H1 (cell line): ENCODE results near the gene TOM1L2. TPM values are rescaled to one million over a fixed set of nuclear protein-coding genes. Genes with fewer than 3 reads are reported as not detected.

ENCODE experiments used
- BCL11A ChIP-seq, 2 experiments: IDR thresholded peaks; one replicate each; pipeline ENCODE4 v1.6.1; 2011; ENCODE audit warnings: low read depth in 2 of 2, low read length in 2 of 2, mild to moderate bottlenecking in 2 of 2
- CEBPB ChIP-seq: IDR thresholded peaks from 2 replicates; pipeline ENCODE4 v1.6.1; 2012; ENCODE audit warnings: low read depth, low read length
- GABPA ChIP-seq: IDR thresholded peaks from 2 replicates; pipeline ENCODE4 v1.6.1; 2011; ENCODE audit warnings: mild to moderate bottlenecking, low read length, moderate library complexity, borderline replicate concordance; ENCODE audit not compliant: insufficient read depth
- KDM4A ChIP-seq: IDR thresholded peaks from one replicate; pipeline ENCODE4 v1.7.1; 2012; ENCODE audit warnings: low read depth, mild to moderate bottlenecking, moderate library complexity, low read length, inconsistent platforms; ENCODE audit not compliant: severe bottlenecking
- KDM5A ChIP-seq: fragments of 200-600 bp; IDR thresholded peaks from 2 replicates; pipeline ENCODE4 v1.7.1; 2012; ENCODE audit warnings: mild to moderate bottlenecking, low read length, inconsistent platforms, mixed read lengths
- MAX ChIP-seq: IDR thresholded peaks from 2 replicates; pipeline ENCODE4 v1.6.1; 2012; ENCODE audit warnings: inconsistent platforms
- PHF8 ChIP-seq: fragments of 200-600 bp; sonication (generic); conservative IDR thresholded peaks from 2 replicates; pipeline ENCODE4 v1.7.1; 2012; ENCODE audit warnings: low read depth, mild to moderate bottlenecking, inconsistent platforms, low read length, moderate library complexity
- POLR2A ChIP-seq, 2 experiments: IDR thresholded peaks; 1 replicate in 1 of 2; 2 replicates in 1 of 2; pipeline ENCODE4 v1.6.1; 2011; ENCODE audit warnings: low read depth in 2 of 2, low read length in 2 of 2, mild to moderate bottlenecking in 2 of 2; ENCODE audit errors: control extremely low read depth in 1 of 2
- POU5F1 ChIP-seq: IDR thresholded peaks from 2 replicates; pipeline ENCODE4 v1.6.1; 2011; ENCODE audit warnings: low read depth, mild to moderate bottlenecking, low read length, moderate library complexity
- RNF2 ChIP-seq: fragments of 200-900, 300-1000 bp; sonication (generic); IDR thresholded peaks from 2 replicates; pipeline ENCODE4 v1.7.1; 2016; ENCODE audit warnings: borderline replicate concordance, low read depth, mild to moderate bottlenecking, antibody characterized with exemption, low read length; ENCODE audit not compliant: poor library complexity, severe bottlenecking; ENCODE audit errors: missing control alignments
- polyA plus RNA-seq, 7 experiments: library from polyadenylated mRNA; depleted of rRNA in 3 of 7; stranded (reverse) in 5 of 7; unstranded in 2 of 7; fragments of >200 nt in 5 of 7; fragments of 200-250 nt in 2 of 7; gene quantifications; 1 replicate in 5 of 7; 2 replicates in 1 of 7; 4 replicates in 1 of 7; pipeline versions ENCODE4 v1.2.1 to v1.2.3, GENCODE V29; 2011 to 2013; ENCODE audit warnings: missing spikeins in 2 of 7, mixed read lengths in 2 of 7
- total RNA-seq: library from RNA; stranded (reverse); fragmentation: NEBNext Ultra II Directional; extraction: Animal tissue kit (Norgen Biotek cat#: 25700); gene quantifications from 2 replicates; pipeline ENCODE4 v1.2.1, GENCODE V29; 2021

Gene TOM1L2
- total and polyA plus RNA-seq, 2 of the 8 experiments (the other 6 are each of a cell fraction or from before 2014, with no cell fraction given) = 2.0 to 3.4 TPM

- no peak for TF ChIP-seq CEBPB
- no peak for TF ChIP-seq POLR2A (IDR thresholded peaks at IDR 0.05; ENCODE audit: control extremely low read depth in 1 of 2, low read depth in 2 of 2, low read length in 2 of 2)
- TF ChIP-seq KDM5A = no peak
- no peak for TF ChIP-seq GABPA
- no peak for TF ChIP-seq BCL11A (IDR thresholded peaks at IDR 0.05; ENCODE audit: low read depth in 2 of 2, low read length in 2 of 2)
- no peak for TF ChIP-seq PHF8
- no peak for TF ChIP-seq MAX
- no peak for TF ChIP-seq RNF2
- TF ChIP-seq KDM4A = no peak
- TF ChIP-seq POU5F1 = no peak
Measured at GRCh38 chr17:17851103-17852002, 120.8 kb downstream of the TOM1L2 start (continued).
